GM21723 (cell line): ENCODE results near the gene MMP21.
A peak's percentile ranks its signal among the peaks of the same experiment; 100 is the strongest.

Experiments used
- ATAC-seq: cut with Tn5 transposase; IDR thresholded peaks from one replicate; pipeline ENCODE4 v1.9.1; 2021; ENCODE audit warnings: mild to moderate bottlenecking, moderate library complexity; ENCODE audit not compliant: unreplicated experiment

MMP21 gene, protein sequence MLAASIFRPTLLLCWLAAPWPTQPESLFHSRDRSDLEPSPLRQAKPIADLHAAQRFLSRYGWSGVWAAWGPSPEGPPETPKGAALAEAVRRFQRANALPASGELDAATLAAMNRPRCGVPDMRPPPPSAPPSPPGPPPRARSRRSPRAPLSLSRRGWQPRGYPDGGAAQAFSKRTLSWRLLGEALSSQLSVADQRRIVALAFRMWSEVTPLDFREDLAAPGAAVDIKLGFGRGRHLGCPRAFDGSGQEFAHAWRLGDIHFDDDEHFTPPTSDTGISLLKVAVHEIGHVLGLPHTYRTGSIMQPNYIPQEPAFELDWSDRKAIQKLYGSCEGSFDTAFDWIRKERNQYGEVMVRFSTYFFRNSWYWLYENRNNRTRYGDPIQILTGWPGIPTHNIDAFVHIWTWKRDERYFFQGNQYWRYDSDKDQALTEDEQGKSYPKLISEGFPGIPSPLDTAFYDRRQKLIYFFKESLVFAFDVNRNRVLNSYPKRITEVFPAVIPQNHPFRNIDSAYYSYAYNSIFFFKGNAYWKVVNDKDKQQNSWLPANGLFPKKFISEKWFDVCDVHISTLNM

DNA sequence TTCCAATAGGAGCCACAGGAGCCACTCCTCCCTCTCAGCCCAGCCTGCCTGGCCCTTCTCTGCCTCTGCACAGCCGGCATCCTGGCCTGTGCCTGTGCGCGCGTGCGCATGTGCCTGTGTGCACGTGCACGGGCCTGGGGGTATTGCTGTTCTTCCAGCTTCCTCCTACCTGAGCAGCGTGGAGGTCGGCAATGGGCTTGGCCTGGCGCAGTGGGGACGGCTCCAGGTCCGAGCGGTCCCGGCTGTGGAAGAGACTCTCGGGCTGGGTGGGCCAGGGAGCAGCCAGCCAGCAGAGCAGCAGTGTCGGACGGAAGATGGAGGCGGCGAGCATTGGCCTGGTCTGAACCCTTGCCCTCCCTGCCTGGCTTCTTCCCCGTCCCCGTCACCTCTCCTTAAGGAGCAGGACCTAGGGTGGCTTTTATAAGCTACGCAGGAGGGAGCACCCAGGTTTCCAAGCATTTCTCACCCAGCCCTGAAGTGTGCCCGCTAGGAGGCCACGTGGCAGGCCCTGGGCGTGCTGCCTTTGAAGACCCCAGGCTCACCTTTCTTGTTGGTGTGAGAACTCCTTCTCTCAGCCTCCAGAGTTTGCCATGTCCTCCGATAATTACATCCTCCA is at the start of gene MMP21:
MMP21 (minus strand) TSS at position 331 of the 616 bp plus-strand sequence; CDS start at position 331, 0 bp downstream.
- no peak for ATAC-seq

DNA sequence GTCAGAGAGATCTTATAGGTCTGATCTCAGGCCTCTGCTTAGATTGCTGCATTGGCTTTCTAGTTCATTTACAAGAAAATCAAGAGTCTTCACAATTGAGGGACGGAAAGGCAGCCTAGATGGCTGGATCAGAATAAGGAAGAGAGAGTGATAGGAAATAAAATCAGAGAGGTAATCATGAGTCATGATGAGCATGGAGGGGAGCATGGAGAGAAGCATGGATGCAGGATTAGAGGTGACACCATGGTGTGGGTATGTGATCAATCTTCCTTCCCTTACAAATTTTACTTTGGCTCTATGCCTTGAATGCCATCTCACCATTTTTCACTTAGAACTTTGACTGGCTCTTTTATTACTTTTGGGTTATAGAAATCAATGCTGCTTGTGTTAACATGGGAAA is 49.1 kb upstream of the MMP21 start:
- no peak for ATAC-seq

DNA sequence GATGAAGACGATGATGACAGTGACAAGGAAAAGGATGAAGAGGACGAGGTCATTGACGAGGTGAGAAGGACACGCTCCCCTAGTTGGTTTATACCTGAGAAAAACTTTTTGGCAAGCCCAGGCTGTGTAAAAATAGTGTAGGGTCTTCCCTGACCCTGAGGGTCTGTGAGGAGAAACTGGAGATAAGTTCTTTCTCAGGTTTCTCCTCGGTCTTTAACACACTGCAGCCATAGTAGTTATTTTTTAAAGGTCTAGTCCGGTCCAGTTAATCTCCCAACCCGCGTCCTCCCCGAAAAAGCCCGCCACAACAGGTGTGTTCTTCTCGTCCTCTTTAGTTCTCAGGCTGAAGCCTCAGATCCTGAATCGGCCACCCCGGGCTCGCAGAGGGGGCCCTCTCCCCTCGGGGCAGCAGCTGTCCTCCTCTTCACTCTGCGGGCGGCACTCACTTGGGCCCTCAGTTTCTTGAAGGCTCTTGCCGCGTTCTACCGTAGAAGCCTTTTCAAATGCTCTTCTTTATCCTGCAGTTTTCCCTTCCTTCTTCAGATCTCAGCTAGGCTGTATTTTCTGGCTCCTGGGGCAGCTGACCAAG is 48.1 kb upstream of the MMP21 start:
- ATAC-seq, result peak; percentile 4

DNA sequence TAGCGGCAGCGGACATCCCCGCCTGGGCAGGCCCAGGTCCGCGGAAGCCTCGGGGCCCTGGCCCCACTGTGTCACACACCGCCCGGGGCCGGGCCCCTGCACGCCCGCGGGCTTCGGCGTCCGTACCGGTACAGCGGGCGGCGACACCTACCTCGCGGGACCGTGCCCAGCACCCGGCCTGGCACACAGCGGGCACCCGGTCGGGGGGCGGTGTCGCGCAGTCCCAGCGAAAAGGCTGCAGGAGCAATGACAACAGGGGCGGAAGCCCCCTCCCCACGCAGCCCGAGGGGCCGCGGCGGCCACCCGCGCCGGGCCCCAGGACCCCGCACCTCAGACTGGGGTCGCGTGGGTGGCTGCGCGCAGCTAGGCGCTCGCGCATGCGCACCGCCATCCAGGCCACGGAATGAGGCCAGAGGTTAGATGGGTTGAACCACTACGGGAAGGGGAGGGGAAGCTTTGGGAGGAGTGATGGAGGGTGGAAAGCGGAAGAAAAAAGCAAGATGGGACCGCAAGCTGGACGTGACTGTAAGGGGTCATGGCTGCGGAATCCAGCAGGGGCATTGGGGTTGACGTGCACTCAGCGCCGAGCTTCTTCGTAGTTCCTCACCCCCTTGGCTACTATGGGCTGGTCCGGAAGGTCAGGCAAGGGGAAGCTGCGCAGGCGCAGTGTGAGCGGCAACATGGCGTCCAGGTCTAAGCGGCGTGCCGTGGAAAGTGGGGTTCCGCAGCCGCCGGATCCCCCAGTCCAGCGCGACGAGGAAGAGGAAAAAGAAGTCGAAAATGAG is 47.4 kb upstream of the MMP21 start, which contains the start of the genes BCCIP and UROS:
BCCIP (plus strand) TSS at position 669 of the 785 bp plus-strand sequence; CDS start at position 681, 12 bp downstream.
UROS (minus strand) TSS at position 381 of the 785 bp plus-strand sequence. CDS start 6,759 bp downstream, outside the sequence.
- ATAC-seq, result peak; percentile 81

DNA sequence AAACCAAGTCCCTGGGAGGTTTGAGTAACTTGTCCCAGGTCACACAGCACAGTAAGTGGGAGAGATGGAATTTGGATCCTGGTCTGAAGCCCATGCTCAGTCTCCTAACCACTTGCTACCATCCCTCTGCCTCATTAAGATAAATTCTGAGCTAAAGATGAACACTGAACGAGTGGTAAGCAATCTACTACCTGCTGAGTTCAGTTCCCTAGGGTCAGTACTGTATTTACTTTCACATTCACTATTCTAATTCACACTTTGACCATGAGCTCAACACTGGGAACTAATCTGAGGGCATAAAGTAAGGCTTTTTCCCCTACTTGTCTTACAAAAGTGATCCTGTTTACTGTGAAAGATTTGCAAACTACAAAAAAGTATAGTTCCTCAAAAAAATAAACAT is 45.1 kb upstream of the MMP21 start:
- ATAC-seq, result peak; percentile 44

DNA sequence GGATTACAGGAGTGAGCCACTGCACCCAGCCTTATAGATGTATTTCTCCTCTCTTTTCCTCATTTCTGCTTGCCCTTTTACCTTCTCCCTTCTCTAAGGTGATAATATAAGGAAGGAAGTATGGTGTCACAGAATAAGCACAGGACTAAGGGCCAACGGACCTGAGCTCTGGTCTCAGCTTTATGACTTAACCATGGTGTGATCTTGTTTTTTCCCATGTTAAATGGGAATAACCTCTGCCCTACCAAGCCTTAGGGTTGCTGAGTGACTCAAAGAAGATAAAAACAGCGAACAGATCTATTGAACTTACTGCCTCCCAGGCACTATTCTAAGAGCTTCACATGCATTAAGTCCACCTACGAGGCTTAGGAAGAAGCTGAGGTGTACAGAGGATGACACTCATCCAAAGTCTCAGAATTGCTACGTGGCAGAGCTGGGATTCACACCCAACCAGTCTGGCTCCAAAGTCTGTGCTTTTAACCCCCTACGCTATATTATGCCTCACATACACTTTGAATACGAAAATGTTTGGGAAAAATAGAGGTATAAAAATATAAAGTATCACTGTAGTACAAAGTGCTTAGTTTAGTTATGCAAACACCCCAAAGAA is 41.8 kb upstream of the MMP21 start:
- no peak for ATAC-seq

DNA sequence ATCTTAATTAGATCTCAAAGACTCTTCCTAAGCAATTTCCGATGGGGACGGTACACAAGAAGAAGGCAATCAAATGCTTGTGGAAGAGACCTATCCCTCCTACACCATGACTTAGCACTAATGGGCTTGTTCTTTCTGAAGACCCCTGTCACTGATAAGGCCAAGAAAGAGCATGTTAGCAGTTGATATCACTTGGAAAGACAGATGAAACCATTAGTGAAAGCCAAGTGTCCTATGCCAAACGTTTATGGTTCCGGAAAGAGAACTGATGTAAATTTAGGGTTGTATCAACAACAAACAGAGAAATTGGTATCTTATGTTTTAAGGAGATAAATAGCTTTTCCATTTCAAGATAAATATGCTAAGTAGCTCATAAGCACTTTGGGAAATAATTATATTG is 40.9 kb upstream of the MMP21 start:
- ATAC-seq, result no peak

DNA sequence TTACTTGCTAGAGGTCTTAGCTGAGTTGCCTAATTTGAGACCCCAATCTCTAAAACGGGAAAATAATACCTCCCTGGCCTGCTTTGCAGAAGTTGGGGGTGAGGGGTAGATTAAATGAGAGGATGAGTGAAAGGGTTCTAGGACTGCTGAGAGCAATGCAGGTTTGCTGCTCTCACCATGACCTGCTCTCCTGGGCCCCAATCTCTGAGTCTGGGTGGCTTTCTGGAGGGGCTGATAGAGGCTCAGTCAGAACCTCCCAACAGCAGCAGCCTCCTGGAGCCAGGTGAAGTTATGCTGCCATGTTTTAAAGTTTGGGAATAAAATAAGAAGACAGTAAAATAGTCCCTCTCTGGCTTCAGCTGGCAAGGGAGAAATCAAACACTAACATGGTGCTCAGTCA is 40.1 kb upstream of the MMP21 start:
- ATAC-seq, result no peak

DNA sequence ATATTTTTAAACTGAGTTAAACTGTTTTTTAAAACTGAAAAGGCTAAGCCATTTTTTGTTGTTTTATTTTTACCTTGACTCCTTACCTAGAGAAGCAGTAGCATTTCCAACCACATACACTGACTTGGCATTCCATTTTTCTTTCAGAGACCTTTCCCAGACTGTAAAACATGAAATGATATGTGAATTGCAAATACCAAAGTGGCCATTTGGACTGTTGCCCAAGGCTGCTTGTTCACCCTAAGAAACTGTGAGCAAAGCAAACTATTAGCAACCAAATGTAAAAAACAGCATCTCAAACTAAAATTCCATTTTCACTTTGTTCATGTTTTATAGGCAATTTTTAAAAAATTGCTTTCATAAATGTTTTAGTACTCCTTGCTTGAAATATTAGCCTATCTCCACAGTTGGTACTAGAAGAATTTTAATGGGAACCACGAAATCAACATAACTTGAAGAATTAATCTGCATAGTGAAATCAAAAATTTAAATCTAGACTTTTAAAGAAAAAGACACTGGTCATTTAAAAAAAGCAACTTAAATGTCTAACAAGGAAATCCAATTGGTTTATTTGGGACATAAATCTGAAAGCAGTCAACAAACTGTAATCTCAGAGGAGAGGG is 36.6 kb upstream of the MMP21 start:
- ATAC-seq, result no peak

DNA sequence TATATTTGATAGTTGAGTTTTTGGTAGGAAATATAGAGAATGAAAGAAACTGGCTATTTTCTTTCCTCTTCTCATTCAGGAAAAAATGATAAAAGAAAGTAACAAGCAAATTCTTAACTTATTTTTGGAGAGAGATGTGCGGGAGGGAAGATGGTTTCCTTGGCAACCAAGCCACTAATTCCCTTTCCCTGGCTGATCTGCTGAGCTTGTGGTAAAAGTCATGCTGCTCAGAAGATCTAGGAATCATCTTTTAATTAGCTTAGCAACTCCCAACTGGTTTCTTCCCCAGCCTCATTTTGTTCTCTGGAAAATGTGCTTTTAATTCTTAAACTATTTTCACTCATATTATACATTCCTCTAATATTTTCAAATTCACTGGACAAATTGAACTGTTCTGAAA is 35.6 kb upstream of the MMP21 start:
- ATAC-seq, result no peak

DNA sequence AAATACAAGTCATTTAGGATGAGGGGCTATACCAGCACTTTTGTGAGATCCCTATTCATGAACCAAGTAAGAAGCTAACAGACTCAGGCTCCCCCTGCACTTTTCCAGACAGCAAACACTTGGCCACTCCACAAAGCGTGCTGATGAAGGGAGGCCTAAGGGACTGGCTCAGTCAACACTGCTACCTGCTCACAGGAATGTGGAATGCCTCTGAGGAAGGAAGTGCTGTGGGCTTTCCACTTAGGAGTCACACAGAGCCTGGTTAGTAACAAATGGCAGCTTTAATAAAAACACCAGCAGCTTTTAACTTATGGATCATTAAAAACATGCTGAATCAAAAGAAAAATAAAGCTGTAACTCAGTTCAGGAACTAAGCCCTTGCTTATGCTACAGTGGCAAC is 32.4 kb upstream of the MMP21 start:
- ATAC-seq, result no peak

DNA sequence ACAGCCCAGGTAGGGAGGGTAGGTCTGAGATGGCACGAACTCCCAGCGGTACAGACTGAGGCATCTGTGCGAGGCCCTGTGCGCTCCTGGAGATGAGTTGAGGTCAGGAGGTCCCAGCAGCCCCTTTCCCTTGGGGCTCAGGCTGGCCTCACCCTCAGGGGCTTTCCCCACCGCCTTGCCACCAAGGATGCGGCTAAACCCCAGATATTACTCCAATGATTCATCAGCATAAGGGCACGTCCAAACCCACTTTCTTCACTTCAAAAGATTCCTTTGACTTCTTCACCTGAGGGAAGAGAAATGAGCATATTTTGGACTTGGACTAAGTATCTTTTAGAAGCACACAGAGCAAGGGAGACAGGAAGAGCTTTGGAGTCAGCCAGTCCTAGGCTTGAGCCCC is 27.1 kb upstream of the MMP21 start:
- ATAC-seq, result no peak

DNA sequence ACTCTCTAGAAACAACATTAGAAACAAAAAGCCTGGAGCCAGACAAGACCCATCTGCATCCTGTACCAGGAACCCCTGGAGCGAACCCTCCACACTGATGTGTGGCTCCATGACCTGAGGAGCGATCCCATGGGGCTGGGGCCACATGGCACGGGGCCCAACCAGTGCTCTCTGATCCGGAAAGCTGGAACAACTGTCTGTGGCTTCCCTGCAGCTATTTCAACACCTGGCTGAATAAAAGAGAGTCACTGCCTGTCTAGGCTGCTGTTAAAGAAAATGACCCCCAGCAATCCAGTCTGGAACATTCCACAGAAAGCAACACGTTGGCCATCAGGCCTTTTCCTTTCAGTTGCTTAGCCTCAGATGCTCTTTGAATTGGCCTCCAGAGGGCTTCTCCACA is 26.5 kb upstream of the MMP21 start:
- ATAC-seq, result no peak

DNA sequence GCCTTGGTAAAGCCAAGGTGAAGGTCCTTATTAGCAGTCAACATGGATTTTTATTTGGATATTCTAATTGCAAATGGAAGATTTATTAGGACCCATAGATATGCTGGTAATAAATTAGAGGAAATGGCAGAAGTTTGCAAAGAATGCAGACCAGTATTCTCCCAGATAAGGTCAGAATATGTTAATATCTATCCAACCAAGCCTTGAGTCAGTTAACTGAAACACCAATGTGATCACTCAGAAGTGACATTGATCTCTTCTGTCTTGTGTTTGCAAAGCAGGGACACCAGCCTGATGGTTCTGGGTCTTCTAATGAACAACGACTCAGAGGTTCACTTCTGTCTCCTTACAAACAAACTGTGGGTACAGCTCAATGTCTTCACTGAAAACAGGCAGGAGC is 26.0 kb upstream of the MMP21 start:
- no peak for ATAC-seq

DNA sequence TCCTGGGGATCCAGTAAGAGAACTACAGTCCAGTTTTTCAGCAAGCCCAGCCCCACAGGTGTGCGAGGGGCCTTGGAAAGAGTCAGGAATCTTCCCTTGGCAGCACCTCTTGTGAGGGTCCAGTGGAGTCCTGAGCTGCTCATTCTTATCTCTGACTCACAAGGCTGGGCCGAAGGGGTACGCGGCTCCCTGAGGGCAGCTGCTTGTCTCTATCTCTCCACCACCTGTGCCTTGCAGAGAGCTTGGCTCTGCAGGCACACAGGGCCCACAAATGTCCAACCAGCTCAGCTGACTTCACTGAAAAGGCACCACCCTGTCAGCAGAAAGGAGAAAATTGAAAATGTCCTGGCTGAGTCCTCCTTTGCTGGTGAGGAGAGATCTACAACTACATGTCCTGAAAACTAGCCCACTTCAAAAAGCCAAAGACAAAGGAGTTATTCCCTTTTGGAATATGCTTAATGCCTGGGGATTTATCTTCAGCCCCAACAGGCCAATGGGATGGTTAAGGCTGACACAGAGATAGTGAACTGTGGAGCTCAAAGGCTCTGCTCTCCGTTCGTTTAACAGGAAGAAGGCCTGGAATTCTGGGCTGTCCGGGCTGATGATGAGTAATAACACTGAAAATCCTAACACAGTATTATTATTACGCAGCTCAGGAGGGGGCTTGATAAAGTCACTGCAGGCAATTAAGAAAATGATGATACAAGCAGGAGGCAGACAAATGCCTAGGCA is 24.0 kb upstream of the MMP21 start:
- ATAC-seq, result no peak

DNA sequence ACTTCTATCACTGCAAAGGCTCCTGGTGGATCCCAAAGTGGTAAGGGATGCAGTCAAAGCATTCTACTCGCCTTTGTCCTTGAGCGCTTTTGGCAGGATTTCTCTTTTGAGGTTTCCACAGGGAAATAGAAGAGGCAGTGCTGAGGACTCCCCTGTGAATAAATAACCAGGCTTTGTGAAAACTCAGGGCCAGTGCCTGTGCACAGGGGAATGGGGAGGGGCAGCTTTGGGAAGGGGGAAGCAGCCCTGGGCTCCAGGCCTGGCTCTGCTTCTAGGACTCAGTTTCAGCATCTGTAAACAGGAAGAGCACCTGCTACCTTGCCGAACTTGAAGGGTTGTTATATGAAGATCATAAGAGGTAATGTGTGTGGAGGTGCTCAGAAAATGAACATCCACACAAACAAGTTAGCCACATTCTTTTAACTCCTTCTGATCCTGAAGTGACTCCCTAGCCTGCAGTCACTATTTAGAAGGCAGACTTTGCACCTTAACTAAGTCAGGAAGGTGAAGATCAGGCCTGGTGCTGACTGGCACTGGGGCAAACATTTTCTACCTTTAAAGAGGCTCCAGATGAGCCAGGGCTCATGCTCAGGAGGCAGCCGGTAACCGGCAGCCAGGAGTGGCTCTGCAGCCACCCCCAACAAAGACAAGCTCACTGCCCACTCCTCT is 22.5 kb upstream of the MMP21 start:
- no peak for ATAC-seq

DNA sequence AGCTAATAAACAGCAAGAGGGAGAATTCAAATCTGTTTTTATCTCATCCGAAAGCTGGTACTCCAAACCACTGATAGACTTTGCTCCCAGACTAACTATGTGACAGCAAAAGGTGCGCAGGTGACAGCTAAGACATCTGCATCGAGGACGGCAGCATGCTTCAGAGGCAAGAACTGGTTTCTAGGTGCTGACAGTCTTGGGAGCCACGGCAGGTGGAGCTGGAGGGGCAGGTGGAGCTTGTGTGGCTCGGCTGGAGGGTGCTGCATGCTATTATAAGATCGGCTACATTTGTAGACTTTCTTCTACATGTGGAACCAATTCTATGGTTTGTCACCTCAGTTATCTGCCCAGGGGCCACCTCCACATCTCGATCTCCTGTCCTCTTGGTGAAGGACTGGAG is 21.8 kb upstream of the MMP21 start:
- ATAC-seq, result no peak

DNA sequence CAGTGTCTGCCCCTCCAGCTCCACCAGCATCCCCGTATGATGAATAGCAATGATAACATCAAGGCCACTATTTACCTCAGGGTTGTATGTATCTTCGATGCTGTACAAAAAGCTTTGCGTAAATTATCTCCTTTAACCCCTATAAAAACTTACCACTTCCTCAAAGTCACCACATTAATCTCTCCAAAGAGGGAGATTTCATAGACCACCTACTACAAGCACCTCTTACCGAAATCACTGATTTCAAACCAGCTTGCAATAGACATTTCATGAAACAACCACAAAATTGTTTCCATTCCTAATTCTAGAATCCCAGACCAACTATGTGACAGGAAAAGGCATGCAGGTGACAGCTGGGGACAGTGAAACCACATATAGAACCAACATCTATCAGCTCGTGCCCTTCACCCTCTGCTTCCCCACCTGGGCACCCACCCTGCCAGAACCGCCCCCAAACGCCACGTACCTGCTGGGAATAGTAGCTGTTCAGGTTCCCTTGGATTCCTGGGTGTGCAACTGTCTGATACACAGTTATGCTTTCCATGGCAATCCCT is 20.1 kb upstream of the MMP21 start:
- ATAC-seq, result no peak
